Testis (tissue), 3 donors: ENCODE results near the gene AGBL4. TPM values are rescaled to one million over a fixed set of nuclear protein-coding genes. Genes with fewer than 3 reads are reported as not detected.

Source experiments
- DNase-seq: peaks from one replicate; pipeline ENCODE4 v3.0.0-alpha.2; 2019
- H3K27ac ChIP-seq, 2 donors: fragments of 200-600 bp; sonication (generic); one replicate each; pipeline ENCODE4 v1.5.1; 2019
- H3K27me3 ChIP-seq: fragments of 200-600 bp; sonication (generic); one replicate; pipeline ENCODE4 v1.5.1; 2019
- H3K36me3 ChIP-seq: fragments of 200-600 bp; sonication (generic); one replicate; pipeline ENCODE4 v1.5.1; 2017; ENCODE audit warnings: low read depth; ENCODE audit errors: missing control alignments
- H3K4me1 ChIP-seq: fragments of 200-600 bp; sonication (generic); one replicate; pipeline ENCODE4 v1.5.1; 2019
- H3K4me3 ChIP-seq, 2 donors: fragments of 200-600 bp; sonication (generic); one replicate each; pipeline ENCODE4 v1.5.1; 2017 to 2019
- H3K9me3 ChIP-seq: fragments of 200-600 bp; sonication (generic); one replicate; pipeline ENCODE4 v1.5.1; 2017
- POLR2A ChIP-seq: fragments of 450-650 bp; IDR thresholded peaks from one replicate; pipeline ENCODE4 v1.6.1; 2017; ENCODE audit warnings: antibody characterized with exemption, mild to moderate bottlenecking, moderate library complexity
- WGBS, 2 donors: methylation state at CpG; one replicate each; pipeline ENCODE4 v1.1.5; 2018; 5-methylcytosine and 5-hydroxymethylcytosine counted together
- intact Hi-C: fragments of 100-400 bp; cut with DNase I; formaldehyde crosslinking; loops from one replicate; pipeline ENCODE4 v1.15.1; 2023; ENCODE audit warnings: low total_unique reads
- polyA plus RNA-seq: library from polyadenylated mRNA; stranded (reverse); fragments of 350-450 nt; fragmentation: Illumina TruSeq; extraction: RNeasy Lipid Tissue Mini Kit (QIAGEN cat#74804); gene quantifications from one replicate; pipeline ENCODE4 v1.2.3, GENCODE V29; 2014; ENCODE audit warnings: low read depth, low replicate concordance; ENCODE audit not compliant: insufficient read depth
- total RNA-seq, 2 donors: library from RNA; depleted of rRNA; stranded (reverse); fragments of >200 nt; gene quantifications; one replicate each; pipeline ENCODE4 v1.2.3, GENCODE V29; 2016
- TF ChIP-seq, protein P1 (sequence below), 3 experiments: fragments of 450-650 bp in 2 of 3; fragments of 200-600 bp in 1 of 3; sonication (generic) in 1 of 3; IDR thresholded peaks; one replicate each; pipeline ENCODE4 v1.5.1; 2016 to 2019; ENCODE audit warnings: antibody characterized with exemption in 3 of 3, mild to moderate bottlenecking in 2 of 3, moderate library complexity in 1 of 3

The AGBL4 gene
- total and polyA plus RNA-seq, 3 donors from 2014 or later: 3.3 to 6.9 (median 5.8) TPM

DNA sequence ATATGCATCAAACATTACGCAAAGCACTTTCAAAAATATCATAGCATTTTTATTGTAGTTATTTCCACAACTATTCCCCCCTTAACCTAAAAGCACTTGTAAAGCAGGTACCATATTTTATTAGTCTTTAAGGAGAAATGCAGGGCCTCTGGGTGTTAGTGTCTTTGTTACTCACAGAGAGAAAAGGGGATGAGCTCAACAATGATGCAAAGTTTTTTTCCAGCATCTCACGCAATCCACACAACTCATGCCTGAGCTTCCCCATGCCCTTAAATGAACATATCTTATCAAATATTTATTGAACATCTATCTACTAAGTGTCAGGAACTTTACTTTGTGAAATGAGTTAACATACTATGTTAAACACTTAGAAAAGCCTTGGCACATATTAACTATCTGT, 1297.6 kb downstream of the AGBL4 start:
- TF ChIP-seq, protein P1, sequence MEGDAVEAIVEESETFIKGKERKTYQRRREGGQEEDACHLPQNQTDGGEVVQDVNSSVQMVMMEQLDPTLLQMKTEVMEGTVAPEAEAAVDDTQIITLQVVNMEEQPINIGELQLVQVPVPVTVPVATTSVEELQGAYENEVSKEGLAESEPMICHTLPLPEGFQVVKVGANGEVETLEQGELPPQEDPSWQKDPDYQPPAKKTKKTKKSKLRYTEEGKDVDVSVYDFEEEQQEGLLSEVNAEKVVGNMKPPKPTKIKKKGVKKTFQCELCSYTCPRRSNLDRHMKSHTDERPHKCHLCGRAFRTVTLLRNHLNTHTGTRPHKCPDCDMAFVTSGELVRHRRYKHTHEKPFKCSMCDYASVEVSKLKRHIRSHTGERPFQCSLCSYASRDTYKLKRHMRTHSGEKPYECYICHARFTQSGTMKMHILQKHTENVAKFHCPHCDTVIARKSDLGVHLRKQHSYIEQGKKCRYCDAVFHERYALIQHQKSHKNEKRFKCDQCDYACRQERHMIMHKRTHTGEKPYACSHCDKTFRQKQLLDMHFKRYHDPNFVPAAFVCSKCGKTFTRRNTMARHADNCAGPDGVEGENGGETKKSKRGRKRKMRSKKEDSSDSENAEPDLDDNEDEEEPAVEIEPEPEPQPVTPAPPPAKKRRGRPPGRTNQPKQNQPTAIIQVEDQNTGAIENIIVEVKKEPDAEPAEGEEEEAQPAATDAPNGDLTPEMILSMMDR (IDR thresholded peaks at IDR 0.05): no peak
- TF ChIP-seq POLR2A: no peak
- 85 to 97% methylated on average over 2 of the region's 2 CpGs for WGBS, 2 donors
- Histone ChIP-seq H3K9me3 (no peaks in the 10 kb centered on the region), H3K4me3 (no peak overlapping the region), H3K36me3 (no peaks in the 10 kb centered on the region), H3K27me3 (no peaks in the 10 kb centered on the region), H3K27ac (no peak overlapping the region), H3K4me1 (no peaks in the 10 kb centered on the region)
- intact Hi-C loops: no loop called here
- DNase-seq: no peak

DNA sequence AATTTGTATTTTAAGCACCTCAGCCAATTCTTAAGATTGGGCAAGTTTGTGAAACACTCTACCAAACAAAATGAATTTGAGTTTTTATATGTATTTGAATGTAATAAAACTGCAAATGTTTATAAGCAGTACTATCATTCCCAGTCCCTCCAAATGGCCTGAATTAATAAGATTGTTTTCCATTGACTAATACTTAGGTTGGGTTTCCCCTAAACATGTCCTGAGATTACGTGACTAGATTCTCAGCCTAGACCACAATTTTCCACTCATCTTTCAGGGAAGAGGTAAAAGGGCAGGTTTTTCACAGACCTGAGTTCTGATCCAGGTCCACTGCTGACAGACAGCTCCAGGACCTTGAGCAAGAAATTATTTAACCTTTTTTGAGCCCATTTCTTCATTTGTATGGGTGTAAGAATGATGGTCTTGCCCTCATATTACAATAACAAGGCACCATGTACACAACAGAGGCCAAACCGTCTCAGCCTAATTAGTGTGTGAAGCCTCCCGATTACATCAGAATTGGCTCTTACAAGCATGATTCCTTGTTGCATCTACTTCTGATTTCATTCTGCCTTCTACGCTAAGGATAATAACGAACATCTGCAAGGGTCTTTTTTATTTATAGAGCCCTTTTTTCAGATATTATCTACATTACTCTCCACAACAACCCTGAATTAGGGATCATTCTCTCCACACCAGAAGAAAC, 1298.3 kb downstream of the AGBL4 start:
- no peaks in the 10 kb centered on the region for H3K36me3 ChIP-seq
- no peak for DNase-seq
- no peak for TF ChIP-seq POLR2A
- TF ChIP-seq, protein P1 (IDR thresholded peaks at IDR 0.05): no peak
- no peaks in the 10 kb centered on the region for H3K27me3 ChIP-seq
- no peak overlapping the region for H3K27ac ChIP-seq
- 70 to 81% methylated on average over 5 of the region's 5 CpGs for WGBS, 2 donors
- H3K4me1 ChIP-seq: no peaks in the 10 kb centered on the region
- no peaks in the 10 kb centered on the region for H3K9me3 ChIP-seq
- intact Hi-C loops: no loop called here
- H3K4me3 ChIP-seq: no peak overlapping the region

DNA sequence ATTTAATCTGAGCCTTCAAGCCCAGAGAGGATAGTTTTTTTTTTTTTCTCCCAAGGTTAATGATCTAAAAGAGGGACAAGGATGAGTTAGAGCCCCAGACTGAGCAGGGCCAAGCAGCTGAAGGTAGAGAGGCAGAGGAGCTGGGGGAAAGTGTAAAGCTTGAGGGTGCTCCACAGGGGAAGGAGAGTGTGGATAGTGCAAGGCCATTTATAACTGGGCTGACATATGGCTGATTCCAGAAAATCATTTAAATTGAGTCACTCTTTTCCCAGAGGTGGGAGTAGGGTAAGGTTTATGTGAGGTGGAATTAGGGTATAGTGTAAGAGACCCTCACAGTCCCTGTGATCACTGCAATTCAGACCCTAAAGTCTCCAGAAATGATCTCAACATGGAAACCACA, 1302.8 kb downstream of the AGBL4 start:
- Histone ChIP-seq H3K36me3 (no peaks in the 10 kb centered on the region), H3K27ac (no peak overlapping the region), H3K9me3 (no peaks in the 10 kb centered on the region), H3K27me3 (no peaks in the 10 kb centered on the region), H3K4me1 (no peaks in the 10 kb centered on the region), H3K4me3 (no peak overlapping the region)
- no peak for TF ChIP-seq POLR2A
- TF ChIP-seq, protein P1 (IDR thresholded peaks at IDR 0.05): no peak
- intact Hi-C loops: no loop called here
- no peak for DNase-seq

GRCh38 chr1:48718705-48719104, 1305.0 kb downstream of the AGBL4 start:
- Histone ChIP-seq H3K27me3 (no peaks in the 10 kb centered on the region), H3K9me3 (no peaks in the 10 kb centered on the region), H3K27ac (no peak overlapping the region), H3K4me1 (no peaks in the 10 kb centered on the region), H3K36me3 (no peaks in the 10 kb centered on the region), H3K4me3 (no peak overlapping the region)
- 69 to 78% methylated on average over 4 of the region's 4 CpGs for WGBS, 2 donors
- TF ChIP-seq, protein P1 (IDR thresholded peaks at IDR 0.05): no peak
- no peak for TF ChIP-seq POLR2A
- intact Hi-C loops: no loop called here
- DNase-seq: no peak

- no peaks in the 10 kb centered on the region for H3K36me3 ChIP-seq
- H3K9me3 ChIP-seq: no peaks in the 10 kb centered on the region
- DNase-seq: no peak
- H3K4me1 ChIP-seq: no peaks in the 10 kb centered on the region
- H3K4me3 ChIP-seq: no peak overlapping the region
- no peaks in the 10 kb centered on the region for H3K27me3 ChIP-seq
- intact Hi-C loops: no loop called here
- no peak overlapping the region for H3K27ac ChIP-seq
- TF ChIP-seq, protein P1 (IDR thresholded peaks at IDR 0.05): no peak
- no peak for TF ChIP-seq POLR2A
Measured at GRCh38 chr1:48718116-48718630, 1305.6 kb downstream of the AGBL4 start.
